ENCODE results near the gene BOC.

DNA sequence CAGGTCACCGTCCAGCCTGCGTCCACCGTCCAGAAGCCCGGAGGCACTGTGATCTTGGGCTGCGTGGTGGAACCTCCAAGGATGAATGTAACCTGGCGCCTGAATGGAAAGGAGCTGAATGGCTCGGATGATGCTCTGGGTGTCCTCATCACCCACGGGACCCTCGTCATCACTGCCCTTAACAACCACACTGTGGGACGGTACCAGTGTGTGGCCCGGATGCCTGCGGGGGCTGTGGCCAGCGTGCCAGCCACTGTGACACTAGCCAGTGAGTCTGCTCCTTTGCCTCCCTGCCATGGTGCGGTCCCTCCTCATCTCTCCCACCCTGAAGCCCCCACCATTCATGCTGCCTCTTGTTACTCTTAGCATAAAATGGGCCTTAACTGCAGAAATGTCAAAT is 39.2 kb downstream of the BOC start:
- TF ChIP-seq, protein P1, sequence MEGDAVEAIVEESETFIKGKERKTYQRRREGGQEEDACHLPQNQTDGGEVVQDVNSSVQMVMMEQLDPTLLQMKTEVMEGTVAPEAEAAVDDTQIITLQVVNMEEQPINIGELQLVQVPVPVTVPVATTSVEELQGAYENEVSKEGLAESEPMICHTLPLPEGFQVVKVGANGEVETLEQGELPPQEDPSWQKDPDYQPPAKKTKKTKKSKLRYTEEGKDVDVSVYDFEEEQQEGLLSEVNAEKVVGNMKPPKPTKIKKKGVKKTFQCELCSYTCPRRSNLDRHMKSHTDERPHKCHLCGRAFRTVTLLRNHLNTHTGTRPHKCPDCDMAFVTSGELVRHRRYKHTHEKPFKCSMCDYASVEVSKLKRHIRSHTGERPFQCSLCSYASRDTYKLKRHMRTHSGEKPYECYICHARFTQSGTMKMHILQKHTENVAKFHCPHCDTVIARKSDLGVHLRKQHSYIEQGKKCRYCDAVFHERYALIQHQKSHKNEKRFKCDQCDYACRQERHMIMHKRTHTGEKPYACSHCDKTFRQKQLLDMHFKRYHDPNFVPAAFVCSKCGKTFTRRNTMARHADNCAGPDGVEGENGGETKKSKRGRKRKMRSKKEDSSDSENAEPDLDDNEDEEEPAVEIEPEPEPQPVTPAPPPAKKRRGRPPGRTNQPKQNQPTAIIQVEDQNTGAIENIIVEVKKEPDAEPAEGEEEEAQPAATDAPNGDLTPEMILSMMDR (conservative IDR thresholded peaks at IDR 0.05; ENCODE audit: low read length) = no peak
- no peak for TF ChIP-seq EZH2phosphoT487 (IDR thresholded peaks at IDR 0.05; ENCODE audit: borderline replicate concordance, low read depth, low read length)

Measured in OCI-LY7 (cell line).